A204.1 (cell line): ENCODE measurements around the gene GNPDA2.

Experiments used
- FAIRE-seq: peaks from 2 replicates; lab custom pipeline; 2012; peaks lifted over from hg19 to GRCh38; lab: Jason Lieb, UNC

Gene GNPDA2

GRCh38 chr4:44678094-44679041 lies 48.0 kb downstream of the GNPDA2 start, which contains the start of gene GUF1:
GUF1 (plus strand) TSS chr4:44678420; CDS start chr4:44678623, 203 bp downstream.
- FAIRE-seq: no peak

DNA sequence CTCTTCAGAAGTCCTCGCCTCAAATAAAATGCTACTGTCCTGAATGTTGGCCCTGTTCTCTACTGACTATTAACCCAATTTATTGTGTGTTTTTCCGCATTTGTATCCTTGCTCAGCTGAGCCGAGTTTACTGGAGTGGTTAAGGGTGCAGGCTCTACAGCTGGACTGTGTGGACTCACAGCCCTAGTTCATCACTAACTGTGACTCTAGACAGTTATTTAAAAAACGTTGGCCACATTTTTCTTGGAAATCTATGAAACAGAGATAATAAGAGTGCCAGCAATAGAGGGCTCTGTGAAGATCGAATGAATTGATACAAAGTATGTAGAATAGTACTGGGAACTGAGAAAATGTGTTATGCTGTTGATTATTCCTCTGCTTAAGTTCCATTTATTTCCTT lies 51.0 kb downstream of the GNPDA2 start:
- FAIRE-seq: no peak

- FAIRE-seq: peak; percentile 92
These were observed 51.9 kb downstream of the GNPDA2 start for GRCh38 chr4:44674471-44674870.

GRCh38 chr4:44671636-44672035 lies 54.7 kb downstream of the GNPDA2 start:
- FAIRE-seq: no peak

DNA sequence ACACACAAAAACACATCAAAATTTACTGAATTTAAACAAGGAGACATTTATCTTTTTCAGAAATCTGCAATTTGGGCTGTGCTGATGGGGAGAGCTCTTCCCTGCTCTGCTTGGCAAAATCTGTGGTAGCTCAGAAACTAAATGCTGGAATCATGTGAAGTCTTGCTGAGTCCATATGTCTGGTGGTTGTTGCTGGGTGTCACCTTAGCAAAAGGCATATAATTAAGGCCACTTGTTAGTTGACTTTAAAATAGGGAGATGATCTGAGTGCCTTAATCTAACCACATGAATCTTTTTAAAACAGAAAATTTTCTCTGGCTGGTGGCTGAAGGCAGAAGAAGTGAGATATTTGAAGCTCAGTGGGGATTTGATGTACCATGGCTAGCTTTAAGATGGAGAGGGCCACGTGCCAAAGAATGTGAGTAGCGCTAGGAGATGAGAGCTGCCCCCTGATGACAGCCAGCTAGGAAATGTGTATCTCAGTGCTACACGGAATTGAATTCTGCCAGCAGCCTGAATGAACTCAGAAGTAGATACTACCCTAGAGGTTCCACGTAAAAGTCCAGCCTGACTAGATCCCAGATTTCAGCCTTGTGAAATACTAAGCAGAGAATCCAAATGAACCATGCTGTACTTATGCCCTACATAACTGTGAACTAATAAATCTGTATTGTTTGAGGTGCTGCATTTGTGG lies 55.7 kb downstream of the GNPDA2 start:
- FAIRE-seq: no peak

- FAIRE-seq: no peak
These were observed 57.8 kb downstream of the GNPDA2 start for GRCh38 chr4:44668526-44668925.

DNA sequence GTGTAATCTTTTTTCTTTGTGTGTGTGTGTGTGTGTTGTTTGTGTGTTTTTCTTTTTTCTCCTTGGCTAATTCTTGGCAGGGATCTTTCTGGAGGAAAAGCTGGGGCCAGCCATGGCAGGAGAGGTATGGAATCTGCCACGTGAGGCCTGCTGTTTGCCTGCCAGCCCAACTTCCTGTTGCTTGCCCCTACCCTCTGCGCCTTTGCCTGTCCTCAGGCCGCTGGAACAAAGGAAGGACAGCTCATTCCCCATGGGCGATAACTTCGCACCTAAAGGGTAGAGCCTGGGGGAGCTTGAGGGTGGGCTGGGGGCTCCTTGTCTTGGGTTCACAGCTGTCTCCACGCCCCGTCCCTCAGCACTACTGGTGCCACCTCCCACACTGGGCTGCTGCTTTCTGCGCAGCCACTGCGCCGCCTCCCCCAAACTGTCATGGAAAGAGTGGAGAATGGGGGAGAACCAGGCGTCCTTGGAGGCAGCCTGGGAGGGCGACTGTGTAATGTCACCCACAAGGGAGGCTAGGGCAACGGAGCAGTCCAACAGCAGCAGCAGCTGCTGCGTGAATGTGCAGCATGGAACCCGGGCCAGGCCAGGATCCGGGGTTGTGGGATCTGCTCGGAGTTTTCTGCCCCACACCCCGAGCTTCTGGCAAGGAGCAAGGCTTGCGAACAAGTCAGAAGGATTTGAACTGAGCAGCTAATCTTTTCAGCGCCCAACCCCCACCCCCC lies 62.7 kb downstream of the GNPDA2 start:
- no peak for FAIRE-seq

- FAIRE-seq: no peak
These were observed 63.7 kb downstream of the GNPDA2 start for GRCh38 chr4:44662623-44663005.

- FAIRE-seq: no peak
These were observed 64.3 kb downstream of the GNPDA2 start for GRCh38 chr4:44661940-44662622.

DNA sequence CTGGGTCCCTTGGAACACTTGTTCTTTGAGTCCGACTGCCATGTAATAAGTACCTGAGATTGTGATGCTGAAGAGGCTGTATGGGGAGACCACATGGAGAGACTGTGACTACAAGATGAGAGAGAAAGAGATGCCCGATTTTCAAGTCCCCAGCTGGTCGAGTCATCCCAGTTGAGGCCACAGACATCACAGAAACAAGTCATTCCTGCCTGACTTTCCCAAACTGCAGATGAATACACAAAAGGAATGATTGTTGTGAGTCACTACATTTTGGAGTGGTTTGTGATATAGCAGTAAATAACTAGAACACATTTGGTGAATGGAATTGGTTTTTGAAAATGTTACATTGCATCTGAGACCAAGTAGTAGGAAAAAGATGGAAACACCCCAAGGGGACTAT lies 66.0 kb downstream of the GNPDA2 start:
- no peak for FAIRE-seq

DNA sequence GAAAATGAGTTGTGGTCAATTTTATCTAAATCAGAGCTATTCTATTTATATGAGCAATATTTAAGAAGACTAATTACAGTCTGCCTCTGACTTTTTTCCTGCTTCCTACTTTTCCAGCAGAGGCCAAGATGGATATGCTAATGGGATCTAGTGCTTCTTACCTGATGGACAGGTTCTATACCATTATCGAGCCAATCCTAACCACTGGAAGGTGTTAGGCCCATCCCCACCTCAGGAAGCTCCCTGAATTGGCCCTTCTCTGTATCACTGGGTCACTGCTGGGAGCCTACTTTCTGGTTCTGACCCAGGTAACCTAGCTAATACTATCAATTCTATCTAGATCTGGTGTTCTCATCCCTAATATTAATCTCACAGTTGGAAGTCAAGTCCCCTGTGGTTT lies 74.4 kb downstream of the GNPDA2 start:
- FAIRE-seq: no peak
